ENCODE results near the gene FAM234B. TPM values are rescaled to one million over a fixed set of nuclear protein-coding genes. Genes with fewer than 3 reads are reported as not detected.
A peak's percentile ranks its signal among the peaks of the same experiment; 100 is the strongest.

FAM234B gene
- total RNA-seq, 1 donor = 3.3 TPM

- Histone ChIP-seq H3K36me3 (ENCODE audit: insufficient read depth, low read length) (no peaks in the 10 kb centered on the region), H3K4me1 (ENCODE audit: insufficient read depth, low read length) (peaks cover 40% of the 10 kb centered on the region), H3K4me2 (ENCODE audit: insufficient read depth, low read length) (no peak overlapping the region), H4K20me1 (ENCODE audit: insufficient read depth, low read length) (no peaks in the 10 kb centered on the region), H2AFZ (ENCODE audit: low read length) (no peak overlapping the region), H3K9me3 (ENCODE audit: low read depth, low read length) (no peaks in the 10 kb centered on the region), H3K27me3 (ENCODE audit: insufficient read depth, low read length) (no peaks in the 10 kb centered on the region), H3K27ac (ENCODE audit: low read depth, low read length) (peak overlapping the region; percentile 67), H3K79me2 (ENCODE audit: insufficient read depth, low read length) (no peaks in the 10 kb centered on the region), H3K4me3 (ENCODE audit: insufficient read depth, low read length) (no peak overlapping the region)
- TF ChIP-seq CTCF (IDR thresholded peaks at IDR 0.05; ENCODE audit: extremely low read depth, low read depth, low read length) = no peak
- no peak for DNase-seq (ENCODE audit: insufficient read length, low spot score, missing footprints)
These were observed 75.6 kb downstream of the FAM234B start for GRCh38 chr12:13119826-13120225.

GRCh38 chr12:13120413-13120812 is 76.2 kb downstream of the FAM234B start:
- no peak overlapping the region for H3K4me3 ChIP-seq (ENCODE audit: insufficient read depth, low read length)
- no peaks in the 10 kb centered on the region for H3K36me3 ChIP-seq (ENCODE audit: insufficient read depth, low read length)
- H4K20me1 ChIP-seq (ENCODE audit: insufficient read depth, low read length) = no peaks in the 10 kb centered on the region
- no peak overlapping the region for H3K4me2 ChIP-seq (ENCODE audit: insufficient read depth, low read length)
- H3K79me2 ChIP-seq (ENCODE audit: insufficient read depth, low read length) = no peaks in the 10 kb centered on the region
- H3K9me3 ChIP-seq (ENCODE audit: low read depth, low read length) = no peaks in the 10 kb centered on the region
- DNase-seq (ENCODE audit: insufficient read length, low spot score, missing footprints) = peak; percentile 29
- TF ChIP-seq CTCF (IDR thresholded peaks at IDR 0.05; ENCODE audit: extremely low read depth, low read depth, low read length) = peak; percentile 26
- H3K27ac ChIP-seq (ENCODE audit: low read depth, low read length) = peak overlapping the region; percentile 67
- H3K27me3 ChIP-seq (ENCODE audit: insufficient read depth, low read length) = no peaks in the 10 kb centered on the region
- H3K4me1 ChIP-seq (ENCODE audit: insufficient read depth, low read length) = peaks cover 46% of the 10 kb centered on the region
- H2AFZ ChIP-seq (ENCODE audit: low read length) = no peak overlapping the region

- Histone ChIP-seq H2AFZ (ENCODE audit: low read length) (no peak overlapping the region), H4K20me1 (ENCODE audit: insufficient read depth, low read length) (no peaks in the 10 kb centered on the region), H3K4me2 (ENCODE audit: insufficient read depth, low read length) (no peak overlapping the region), H3K9me3 (ENCODE audit: low read depth, low read length) (no peaks in the 10 kb centered on the region), H3K4me1 (ENCODE audit: insufficient read depth, low read length) (peaks cover 47% of the 10 kb centered on the region), H3K27ac (ENCODE audit: low read depth, low read length) (no peak overlapping the region), H3K79me2 (ENCODE audit: insufficient read depth, low read length) (no peaks in the 10 kb centered on the region), H3K27me3 (ENCODE audit: insufficient read depth, low read length) (no peaks in the 10 kb centered on the region), H3K4me3 (ENCODE audit: insufficient read depth, low read length) (no peak overlapping the region), H3K36me3 (ENCODE audit: insufficient read depth, low read length) (no peaks in the 10 kb centered on the region)
- DNase-seq (ENCODE audit: insufficient read length, low spot score, missing footprints) = no peak
- no peak for TF ChIP-seq CTCF (IDR thresholded peaks at IDR 0.05; ENCODE audit: extremely low read depth, low read depth, low read length)
These were observed 77.4 kb downstream of the FAM234B start for GRCh38 chr12:13121568-13121967.

- Histone ChIP-seq H2AFZ (ENCODE audit: low read length) (no peak overlapping the region), H3K4me3 (ENCODE audit: insufficient read depth, low read length) (no peak overlapping the region), H3K36me3 (ENCODE audit: insufficient read depth, low read length) (no peaks in the 10 kb centered on the region), H4K20me1 (ENCODE audit: insufficient read depth, low read length) (no peaks in the 10 kb centered on the region), H3K79me2 (ENCODE audit: insufficient read depth, low read length) (no peaks in the 10 kb centered on the region), H3K4me2 (ENCODE audit: insufficient read depth, low read length) (peak overlapping the region; percentile 21), H3K9me3 (ENCODE audit: low read depth, low read length) (no peaks in the 10 kb centered on the region), H3K4me1 (ENCODE audit: insufficient read depth, low read length) (peaks cover 22% of the 10 kb centered on the region), H3K27me3 (ENCODE audit: insufficient read depth, low read length) (no peaks in the 10 kb centered on the region), H3K27ac (ENCODE audit: low read depth, low read length) (no peak overlapping the region)
- TF ChIP-seq CTCF (IDR thresholded peaks at IDR 0.05; ENCODE audit: extremely low read depth, low read depth, low read length) = no peak
- no peak for DNase-seq (ENCODE audit: insufficient read length, low spot score, missing footprints)
These were observed 80.7 kb downstream of the FAM234B start for GRCh38 chr12:13124656-13125505.
